CD4-positive, alpha-beta T cell treated with Interferon alpha-2 for 1 hour (primary cell): Measurements from ENCODE around the gene FXYD5.
"Not testable (repeated sequence)": the region's sequence is repeated elsewhere in the genome, so short reads cannot be mapped to it uniquely, and the experiment has no call there.

ENCODE experiments used
- DNase-seq, 2 donors: peaks; one replicate each; pipeline ENCODE4 v3.0.0-alpha.2; 2020 to 2022

Gene FXYD5

GRCh38 chr19:35194012-35194984 lies 39.8 kb downstream of the FXYD5 start:
- DNase-seq, result no peak

GRCh38 chr19:35195830-35196229 lies 41.3 kb downstream of the FXYD5 start:
- DNase-seq, result no peak

GRCh38 chr19:35196861-35197260 lies 42.3 kb downstream of the FXYD5 start:
- DNase-seq, result not testable (repeated sequence)

GRCh38 chr19:35199481-35199880 lies 44.9 kb downstream of the FXYD5 start:
- no peak for DNase-seq

GRCh38 chr19:35202722-35203688 lies 48.5 kb downstream of the FXYD5 start:
- DNase-seq, result no peak

GRCh38 chr19:35204799-35205732 lies 50.5 kb downstream of the FXYD5 start:
- peak in 1 of 2 donors; percentile 69 for DNase-seq

GRCh38 chr19:35205733-35206323 lies 51.3 kb downstream of the FXYD5 start:
- no peak for DNase-seq

- peak; percentile 84 to 90 for DNase-seq
These were observed 51.8 kb downstream of the FXYD5 start for GRCh38 chr19:35206379-35206778.

GRCh38 chr19:35206855-35207254 lies 52.3 kb downstream of the FXYD5 start:
- DNase-seq, result no peak

- peak in 1 of 2 donors; percentile 62 for DNase-seq
These were observed 52.9 kb downstream of the FXYD5 start for GRCh38 chr19:35207391-35207871.

GRCh38 chr19:35208121-35208520 lies 53.6 kb downstream of the FXYD5 start:
- DNase-seq, result no peak

GRCh38 chr19:35209646-35210045 lies 55.1 kb downstream of the FXYD5 start:
- DNase-seq, result no peak

GRCh38 chr19:35211545-35212230 lies 57.2 kb downstream of the FXYD5 start:
- peak; percentile 90 to 92 for DNase-seq

GRCh38 chr19:35212241-35212640 lies 57.7 kb downstream of the FXYD5 start:
- DNase-seq, result no peak

- peak; percentile 92 to 96 for DNase-seq
These were observed 59.4 kb downstream of the FXYD5 start for GRCh38 chr19:35213663-35214632.

GRCh38 chr19:35214766-35215422 lies 60.4 kb downstream of the FXYD5 start:
- no peak for DNase-seq

GRCh38 chr19:35216016-35216832 lies 61.7 kb downstream of the FXYD5 start:
- no peak for DNase-seq
